ENCODE data around the gene OR6J1.
"Not testable (repeated sequence)": the region's sequence is repeated elsewhere in the genome, so short reads cannot be mapped to it uniquely, and the experiment has no call there.

The OR6J1 gene

DNA sequence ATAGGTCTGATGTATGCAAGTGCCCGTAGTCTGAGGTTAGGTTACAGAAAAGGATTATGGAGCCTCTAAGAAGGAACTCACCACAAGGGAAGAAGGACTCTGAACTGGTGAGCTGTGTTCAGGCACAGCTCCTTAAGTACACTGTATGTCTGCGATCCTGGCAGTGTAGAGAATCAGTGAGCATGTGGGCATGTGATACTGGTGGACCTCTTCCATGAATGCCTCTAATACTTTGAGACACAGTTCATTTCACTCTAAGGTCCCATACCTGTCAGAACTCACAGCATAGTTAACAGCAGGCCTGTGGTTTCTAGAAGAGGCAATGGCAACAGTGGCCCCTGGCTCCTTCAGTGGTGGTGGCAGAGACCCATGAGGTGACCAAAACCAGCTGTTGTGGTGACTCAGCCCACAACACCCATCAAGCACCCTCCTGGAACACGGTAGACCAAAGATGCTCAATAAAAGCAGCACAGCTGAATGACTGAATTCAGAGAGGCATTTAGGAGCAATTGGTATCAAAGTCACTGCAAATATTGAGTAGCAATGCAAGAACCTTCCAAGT is 6.9 kb upstream of the OR6J1 start:
- no peak for DNase-seq (ENCODE audit: low read depth)

DNA sequence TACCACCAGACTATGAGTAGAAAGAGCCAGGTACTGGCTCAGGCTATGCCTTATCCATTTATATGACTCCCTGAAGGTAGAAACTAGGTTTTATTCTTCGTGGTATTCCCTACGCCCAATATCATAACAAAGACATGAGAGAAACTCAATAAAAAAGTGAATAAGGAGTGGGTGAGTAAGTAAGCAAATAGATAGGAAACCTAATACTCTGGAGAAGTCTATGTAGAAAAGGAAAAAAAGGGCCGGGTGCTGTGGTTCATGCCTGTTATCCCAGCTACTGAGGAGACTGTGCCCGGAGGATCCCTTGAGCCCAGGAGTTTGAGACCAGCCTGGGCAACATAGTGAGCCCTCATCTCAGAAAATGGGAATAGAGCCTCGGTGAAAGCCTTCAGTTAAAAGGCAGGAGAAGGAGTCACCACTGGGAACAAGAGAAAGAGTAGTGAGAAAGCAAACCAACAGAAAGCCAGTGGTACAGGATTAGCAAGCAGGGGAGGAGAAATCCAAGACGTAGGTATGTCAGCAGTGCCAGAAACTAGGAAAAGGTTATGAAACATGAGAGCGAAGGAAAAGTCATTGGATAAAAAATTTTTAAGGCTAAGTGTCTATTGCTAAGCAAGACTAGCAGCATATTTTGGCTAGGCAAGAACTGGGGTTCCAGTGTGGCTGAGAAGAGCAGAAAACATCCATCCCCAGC is 6.0 kb upstream of the OR6J1 start:
- no peak for DNase-seq (ENCODE audit: low read depth)

DNA sequence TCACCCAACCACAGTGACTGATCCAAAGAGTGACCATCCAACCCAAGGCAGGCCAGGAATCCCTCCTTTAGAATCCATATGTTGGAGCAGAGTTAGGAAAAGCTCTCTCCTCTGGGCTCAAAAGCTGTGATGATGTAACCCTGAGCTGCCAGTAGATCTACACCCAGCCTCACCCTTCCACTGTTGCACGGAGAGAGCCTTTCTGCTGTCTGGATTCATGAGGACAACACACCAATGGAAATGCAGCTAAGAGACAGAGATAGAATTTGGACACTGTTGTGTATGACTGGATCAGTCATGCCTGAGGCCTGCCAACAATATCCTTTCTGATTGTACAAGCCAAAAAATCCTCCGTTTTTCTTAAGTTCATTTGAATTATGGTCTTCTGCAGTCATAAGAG is 4.4 kb upstream of the OR6J1 start:
- no peak for DNase-seq (ENCODE audit: low read depth)

DNA sequence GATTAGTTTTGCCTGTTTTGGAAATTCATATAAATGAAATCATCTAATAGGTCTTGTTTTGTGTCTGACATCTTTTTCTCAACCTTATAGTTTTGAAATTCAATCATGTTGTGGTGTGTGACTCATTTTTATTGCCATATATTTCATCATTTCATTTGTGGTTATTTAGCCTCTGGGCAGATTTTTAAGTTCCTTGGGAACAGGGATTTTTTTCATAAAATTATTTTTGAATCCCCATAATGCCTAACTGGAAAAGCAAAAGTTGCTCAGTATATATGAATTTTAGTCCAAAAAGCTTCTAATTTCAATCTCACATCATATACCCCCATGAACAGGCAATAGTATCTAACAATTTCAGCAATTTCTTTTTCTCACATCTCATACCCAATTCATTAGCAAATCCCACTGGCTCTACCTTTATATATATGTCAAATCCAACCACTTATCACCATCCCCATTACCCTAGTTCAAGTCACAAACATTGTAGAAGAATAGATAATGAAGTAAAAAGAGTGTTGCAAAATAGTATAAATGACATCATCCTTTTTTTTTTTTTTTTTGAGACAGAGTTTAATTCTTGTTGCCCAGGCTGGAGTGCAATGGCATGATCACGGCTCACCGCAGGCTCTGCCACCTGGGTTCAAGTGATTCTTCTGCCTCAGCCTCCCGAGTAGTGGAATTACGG is 2.6 kb upstream of the OR6J1 start:
- no peak for DNase-seq (ENCODE audit: low read depth)

DNA sequence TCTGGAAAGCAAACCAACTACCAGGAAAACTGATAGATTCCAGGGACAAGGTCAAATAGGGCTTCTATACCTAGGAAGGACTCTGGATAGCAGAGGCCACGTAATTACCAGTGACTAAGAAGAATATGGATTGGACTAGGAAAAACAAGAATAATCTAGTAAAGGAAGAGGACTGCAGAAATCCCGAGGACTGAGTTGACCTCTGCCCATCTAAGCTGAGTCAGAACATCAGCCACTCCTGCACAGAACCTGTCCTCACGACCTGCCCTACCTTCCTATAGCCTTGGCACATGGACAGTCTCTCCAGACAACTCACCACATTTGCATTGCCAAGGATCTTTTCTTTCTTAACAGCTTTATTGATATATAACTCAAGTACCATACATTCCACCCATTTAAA is 2.3 kb downstream of the OR6J1 start:
- no peak for DNase-seq (ENCODE audit: low read depth)

DNA sequence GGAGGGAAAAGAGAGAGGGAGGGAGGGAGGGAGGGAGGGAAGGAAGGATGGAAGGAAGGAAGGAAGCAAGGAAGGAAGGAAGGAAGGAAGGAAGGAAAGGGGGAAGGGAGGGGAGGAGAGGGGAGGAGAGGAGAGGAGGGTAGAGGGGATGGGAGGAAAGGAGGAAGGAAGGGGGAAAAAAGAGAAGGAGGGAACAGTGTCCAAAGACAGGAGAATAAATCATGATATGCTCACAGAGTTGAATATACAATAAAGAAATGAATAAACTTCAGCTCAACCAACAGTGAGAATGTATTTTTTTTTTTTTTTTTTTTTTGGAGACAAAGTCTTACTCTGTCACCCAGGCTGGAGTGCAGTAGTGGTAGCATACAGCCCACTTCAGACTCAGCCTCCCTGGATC is 4.0 kb downstream of the OR6J1 start:
- no peak for DNase-seq (ENCODE audit: low read depth)

DNA sequence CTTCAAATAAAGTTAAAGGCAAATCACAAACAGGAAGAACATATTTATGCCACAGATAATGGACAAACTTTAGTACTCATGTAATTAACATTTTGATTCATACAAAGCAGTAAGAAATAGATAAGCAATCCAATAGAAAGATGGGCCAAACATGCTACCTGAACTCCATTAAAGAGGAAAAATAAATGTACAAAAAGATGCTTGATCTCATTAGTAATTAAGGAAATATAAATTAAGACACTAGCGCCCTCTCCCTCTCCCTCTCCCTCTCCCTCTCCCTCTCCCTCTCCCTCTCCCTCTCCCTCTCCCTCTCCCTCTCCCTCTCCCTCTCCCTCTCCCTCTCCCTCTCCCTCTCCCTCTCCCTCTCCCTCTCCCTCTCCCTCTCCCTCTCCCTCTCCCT is 8.2 kb downstream of the OR6J1 start:
- DNase-seq (ENCODE audit: low read depth), result not testable (repeated sequence)

DNA sequence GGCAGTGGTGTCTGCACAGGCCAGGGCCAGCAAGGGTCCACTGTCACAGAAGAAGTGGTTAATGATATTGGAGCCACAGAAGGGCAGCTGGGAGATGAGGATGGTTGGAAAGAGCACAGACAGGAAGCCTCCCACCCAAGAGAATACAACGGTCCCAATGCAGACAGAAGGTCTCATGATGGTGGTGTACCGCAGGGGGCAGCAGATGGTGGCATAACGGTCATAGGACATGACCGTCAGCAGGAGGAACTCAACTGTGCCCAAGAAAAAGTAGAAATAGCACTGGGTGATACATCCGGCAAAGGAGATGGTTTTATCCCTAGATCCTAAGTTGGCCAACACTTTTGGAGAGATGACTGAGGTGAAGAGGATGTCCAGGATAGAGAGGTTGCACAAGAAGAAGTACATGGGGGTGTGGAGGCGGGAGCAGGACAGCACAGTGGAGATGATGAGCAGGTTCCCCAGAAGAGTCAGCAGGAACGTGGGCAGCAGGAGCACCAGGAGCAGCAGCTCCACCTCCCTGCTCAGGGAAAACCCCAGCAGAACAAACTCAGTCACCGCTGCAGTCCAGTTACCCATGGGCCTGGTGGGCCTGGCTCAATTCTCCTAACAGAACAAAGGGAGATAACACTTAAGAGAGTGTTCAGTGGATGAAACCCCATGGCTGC is 9.8 kb downstream of the OR6J1 start:
- DNase-seq (ENCODE audit: low read depth), result no peak

DNA sequence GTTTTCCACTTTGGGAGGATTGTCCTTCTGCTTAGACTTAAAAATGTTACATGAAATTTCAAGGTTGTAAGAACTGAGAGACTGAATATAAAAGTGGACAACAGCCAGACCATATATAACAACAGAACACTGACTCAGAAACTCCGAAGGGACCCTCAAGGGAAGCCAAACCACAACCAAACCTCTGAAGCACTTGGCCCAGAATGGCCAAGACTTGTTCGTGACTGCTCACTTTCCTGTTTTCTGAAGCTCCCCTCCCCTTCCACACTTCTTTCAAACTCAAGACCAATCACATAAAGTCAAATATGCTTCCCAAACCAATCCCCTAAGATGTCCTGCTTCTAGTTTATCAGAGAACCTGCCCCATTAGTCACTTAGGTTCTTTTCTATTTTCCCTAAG is 13.7 kb downstream of the OR6J1 start:
- DNase-seq (ENCODE audit: low read depth), result no peak

DNA sequence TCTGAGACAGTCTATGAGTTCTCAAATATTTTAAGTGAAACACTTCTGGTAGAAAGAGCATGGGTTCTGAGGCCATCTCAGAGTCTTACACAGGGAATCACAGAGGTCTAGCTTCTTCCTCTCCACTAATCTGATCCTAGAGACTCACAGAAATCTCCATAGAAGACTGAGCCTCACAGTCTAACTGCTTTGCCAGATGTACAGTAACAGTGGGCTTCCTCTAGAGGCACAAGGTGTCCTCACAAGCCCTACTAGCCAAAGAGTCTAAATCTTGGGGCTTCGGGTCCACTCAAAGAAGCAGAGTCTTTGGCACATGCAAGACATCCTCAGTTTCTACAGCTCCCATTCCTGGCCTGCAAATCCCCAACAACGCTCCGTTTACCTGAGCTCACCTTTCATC is 14.1 kb downstream of the OR6J1 start:
- no peak for DNase-seq (ENCODE audit: low read depth)

DNA sequence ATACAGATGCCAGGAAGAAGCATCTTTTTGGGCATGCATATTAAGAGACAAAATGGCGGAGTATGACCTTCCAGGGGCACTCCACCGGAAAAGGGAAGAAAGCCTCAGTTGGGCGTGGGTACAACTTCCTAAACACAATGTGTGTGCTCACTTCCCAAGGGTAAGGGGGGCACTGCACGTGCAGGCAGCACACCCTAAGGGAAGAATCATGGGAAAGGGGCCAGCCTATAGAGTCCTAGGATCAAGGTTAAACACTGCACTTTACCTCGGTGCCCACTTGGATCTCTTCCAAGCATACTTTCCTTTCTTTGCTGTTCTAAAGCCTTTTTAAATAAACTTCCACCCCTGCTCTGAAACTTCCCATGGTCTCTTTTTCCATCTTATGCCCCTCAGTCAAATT is 14.8 kb downstream of the OR6J1 start:
- no peak for DNase-seq (ENCODE audit: low read depth)

DNA sequence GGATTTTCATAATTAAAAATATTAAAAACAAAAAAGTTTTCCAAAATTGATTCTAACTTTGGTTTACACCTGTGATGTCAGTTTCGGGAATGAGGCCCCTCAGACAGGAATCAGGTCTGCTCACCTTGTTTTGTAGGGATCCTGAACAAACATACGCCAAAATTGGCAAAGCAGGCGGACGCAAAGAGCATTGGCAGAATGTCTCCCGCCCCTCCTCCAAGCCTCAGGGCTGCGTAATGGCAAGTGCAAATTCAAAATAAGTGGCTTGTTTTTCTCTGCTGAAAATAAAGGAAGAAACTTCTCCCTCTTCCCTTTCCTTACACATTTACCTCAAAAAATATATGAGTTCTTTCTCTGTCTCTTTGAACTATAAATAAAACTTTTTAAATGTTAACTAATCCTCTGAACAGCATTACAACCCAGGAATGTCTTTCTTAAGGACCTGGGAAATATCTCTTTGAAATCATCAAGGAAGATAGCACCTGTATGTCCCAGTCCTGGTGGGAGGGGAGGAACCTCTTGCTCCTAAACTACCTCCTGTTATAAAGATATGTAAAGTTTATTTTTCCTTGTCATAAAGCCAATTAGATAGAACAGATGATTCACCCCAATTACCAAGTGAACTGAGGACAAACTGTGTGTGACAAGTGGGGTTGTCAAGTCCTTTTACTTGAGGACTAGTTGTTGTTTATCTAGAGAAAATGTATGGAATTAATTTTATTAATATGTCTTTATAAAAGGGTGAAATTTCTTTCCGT is 16.5 kb downstream of the OR6J1 start:
- no peak for DNase-seq (ENCODE audit: low read depth)

DNA sequence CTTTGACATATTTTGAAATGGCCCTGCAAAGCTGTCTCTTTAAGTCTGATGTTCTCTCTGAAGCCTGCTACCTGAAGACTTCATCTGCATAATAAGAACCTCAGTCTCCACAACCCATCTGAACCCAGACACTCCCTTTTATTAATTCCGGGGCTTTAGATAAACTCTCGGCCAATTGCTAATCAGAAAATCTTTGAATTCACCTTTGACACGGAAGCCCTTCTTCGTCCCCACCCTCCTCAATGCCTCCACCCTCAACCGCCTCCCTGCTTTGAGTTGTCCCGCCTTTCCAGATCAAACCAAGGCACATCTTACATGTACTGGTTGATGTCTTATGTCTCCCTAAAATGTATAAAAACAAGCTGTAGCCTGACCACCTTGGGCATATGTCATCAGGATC is 17.6 kb downstream of the OR6J1 start:
- DNase-seq (ENCODE audit: low read depth), result no peak

DNA sequence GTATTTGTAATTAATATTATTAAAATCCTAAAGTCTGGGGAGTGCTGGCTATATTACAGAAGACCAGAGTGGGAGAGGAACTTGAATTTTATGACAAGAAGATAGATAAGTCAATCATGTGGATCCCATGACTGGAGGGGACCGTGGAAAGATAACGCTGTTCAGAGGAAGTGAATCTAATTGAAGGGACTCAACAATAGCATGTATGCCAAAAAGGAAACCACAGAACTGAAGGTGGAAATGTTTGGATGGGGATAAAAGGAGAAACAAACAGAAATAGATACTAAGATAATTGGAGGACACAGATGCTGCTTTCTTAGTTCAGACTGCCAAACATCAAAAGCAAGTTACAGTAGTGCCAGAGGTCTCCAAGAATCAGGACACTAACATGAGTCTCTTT is 21.1 kb downstream of the OR6J1 start:
- no peak for DNase-seq (ENCODE audit: low read depth)

DNA sequence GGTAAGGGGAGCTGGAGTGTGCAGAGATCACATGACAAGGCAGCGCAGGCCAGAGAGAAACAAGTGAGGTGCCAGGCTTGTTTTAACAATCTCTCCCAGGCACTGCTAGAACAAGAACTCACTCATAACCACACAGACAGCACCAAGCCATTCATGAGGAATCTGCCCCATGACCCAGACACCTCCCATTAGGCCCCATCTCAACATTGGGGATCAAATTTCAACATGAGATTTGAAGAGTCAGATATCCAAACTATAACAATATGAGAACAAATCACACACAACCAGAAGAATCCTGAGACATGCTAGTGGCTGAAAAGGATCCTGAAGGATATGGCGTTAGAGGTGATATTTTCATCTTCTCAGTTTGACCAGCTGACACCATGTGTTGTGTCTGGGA is 21.9 kb downstream of the OR6J1 start:
- DNase-seq (ENCODE audit: low read depth), result no peak

DNA sequence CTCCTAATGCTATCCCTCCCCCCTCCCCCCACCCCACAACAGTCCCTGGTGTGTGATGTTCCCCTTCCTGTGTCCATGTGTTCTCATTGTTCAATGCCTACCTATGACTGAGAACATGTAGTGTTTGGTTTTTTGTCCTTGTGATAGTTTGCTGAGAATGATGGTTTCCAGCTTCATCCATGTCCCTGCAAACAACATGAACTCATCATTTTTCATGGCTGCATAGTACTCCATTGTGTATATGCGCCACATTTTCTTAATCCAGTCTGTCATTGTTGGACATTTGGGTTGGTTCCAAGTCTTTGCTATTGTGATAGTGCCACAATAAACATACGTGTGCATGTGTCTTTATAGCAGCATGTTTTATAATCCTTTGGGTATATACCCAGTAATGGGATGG is 28.4 kb downstream of the OR6J1 start:
- not testable (repeated sequence) for DNase-seq (ENCODE audit: low read depth)

DNA sequence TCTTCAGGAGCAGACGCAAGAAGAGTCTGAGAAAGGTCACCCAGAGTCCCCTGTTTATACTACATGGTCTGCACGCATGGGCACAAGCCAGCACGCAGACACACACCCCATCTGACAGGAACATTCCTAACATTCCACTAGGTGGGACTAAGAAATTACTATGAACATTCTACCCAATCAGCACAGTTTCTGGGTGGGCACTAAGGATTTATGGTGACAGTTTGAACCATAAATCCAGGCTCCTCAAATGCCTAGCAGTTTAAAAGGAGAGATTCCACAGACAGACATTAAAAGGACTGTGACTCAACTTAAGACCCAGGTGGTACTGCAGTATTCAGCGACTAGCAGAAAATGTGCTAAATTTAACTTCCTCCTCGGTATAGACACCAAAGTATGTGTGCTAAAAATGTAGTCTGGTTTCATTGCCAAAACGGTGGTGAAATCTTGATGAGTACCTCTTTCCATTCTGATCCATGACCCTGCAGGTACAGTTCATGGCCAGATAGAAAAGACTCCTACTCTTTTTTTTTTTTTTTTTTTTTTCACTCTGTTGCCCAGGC is 29.8 kb downstream of the OR6J1 start:
- no peak for DNase-seq (ENCODE audit: low read depth)

DNA sequence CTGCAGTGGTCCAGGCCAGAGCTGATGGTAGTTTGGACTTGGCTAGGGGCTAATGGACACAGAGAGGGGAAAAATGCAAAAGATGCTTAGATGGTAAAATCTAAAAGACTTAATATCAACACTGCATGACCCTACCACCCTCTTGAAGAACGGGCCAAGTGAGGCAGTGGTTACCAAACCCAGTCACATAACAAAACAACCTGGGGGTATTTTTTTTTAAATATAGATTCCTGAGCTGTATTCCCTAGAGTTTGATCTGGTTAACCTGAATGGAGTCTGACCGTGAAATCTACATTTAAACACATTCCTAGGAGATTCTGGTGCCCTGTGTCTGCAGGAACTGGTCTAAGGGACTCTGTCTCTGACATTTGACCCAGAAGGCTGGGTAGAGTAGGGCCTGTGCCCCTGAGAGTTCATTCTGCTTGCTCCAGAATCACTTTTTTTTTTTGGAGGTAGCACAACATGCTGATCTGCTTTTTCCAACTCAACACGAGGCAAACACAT is 30.4 kb downstream of the OR6J1 start:
- DNase-seq (ENCODE audit: low read depth), result no peak

DNA sequence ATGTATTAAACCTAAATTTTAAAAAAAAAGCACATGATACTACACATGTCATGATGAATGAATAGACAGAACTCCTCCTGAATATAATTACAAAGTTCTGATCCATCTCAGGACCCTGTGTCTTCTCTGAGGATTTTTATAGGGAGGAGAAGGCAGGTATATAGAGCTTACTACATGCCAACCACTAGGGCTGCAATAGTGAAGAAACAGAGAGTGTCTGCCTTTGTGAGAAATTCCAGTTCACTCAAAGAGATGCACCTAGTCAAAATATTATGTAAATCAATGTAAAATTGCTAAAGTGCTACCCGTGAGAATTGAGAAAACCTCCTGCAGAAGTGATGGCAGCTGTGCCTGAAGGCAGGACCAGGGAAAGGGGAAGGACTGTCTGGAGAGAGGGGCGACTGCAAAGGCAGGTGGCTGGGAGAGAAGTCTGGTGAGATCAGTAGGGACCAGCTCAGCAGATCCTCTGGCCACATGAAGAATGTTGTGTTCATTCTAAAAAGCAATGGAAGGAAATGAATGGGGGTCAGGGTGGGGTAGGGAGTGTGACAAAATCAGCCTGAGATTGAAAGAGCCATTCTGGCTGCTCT is 31.0 kb downstream of the OR6J1 start:
- DNase-seq (ENCODE audit: low read depth), result no peak

DNA sequence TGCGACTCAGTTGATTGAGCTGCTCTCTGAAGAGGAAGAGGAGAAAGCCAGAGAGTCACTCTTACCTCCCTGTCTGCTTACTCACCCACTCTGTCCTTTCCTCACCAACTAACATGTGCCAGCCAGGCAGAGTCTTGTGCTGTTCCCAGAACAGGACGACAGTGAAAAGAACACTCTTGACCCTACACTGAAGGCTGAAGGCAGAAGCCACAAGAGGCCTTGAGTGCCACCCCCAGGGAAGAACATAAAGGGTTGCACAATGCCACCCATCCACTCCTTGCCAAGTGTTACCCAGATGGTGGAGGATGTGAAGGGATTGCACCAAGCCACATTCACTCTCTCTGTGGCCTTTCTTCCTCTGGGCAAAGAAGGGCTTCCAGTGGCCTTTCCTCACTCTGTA is 33.2 kb downstream of the OR6J1 start:
- DNase-seq (ENCODE audit: low read depth), result no peak

DNA sequence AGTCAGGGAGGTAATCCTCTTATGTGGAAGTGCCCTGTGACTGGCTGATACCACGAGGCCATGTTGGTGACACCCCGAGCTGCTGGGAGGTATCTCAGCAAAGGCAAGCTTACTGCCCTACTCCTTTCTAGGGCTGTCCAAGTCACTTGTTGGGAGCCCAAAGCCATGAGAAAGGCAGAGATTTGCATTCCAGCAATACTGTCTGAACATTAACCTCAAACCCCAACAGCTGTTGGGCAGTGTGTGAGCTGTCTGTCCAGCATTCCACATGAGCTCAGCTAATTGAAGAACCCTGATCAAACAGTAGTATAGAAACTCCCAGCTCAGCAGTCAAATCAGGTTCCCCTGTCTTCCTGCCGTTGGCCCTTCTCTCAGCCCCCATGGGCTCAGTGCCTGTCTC is 36.9 kb downstream of the OR6J1 start:
- DNase-seq (ENCODE audit: low read depth), result no peak

DNA sequence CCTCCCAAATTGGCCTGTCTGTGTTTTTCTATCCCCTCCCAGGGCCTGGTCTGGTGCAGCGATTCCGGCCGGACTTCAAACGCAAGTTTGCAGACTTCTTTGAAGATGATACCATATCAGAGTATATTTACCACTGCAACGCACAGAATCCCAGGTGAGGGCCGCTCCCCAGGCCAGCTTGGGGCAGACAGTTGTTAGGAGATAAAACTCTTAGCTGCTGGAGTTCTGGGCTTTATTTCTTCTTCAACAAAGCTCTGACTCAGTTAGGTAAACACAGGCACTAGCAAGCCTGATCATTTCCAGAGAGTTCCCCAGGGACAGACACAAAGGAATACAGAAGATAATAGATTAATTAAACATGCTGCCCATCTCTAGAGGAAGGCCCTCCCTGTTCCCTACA is 37.8 kb downstream of the OR6J1 start:
- no peak for DNase-seq (ENCODE audit: low read depth)
